Spleen (tissue), 11 donors: ENCODE results near the gene RSPO4. TPM values are rescaled to one million over a fixed set of nuclear protein-coding genes. Genes with fewer than 3 reads are reported as not detected.

ENCODE experiments used
- DNase-seq: peaks from one replicate; pipeline ENCODE4 v3.0.0-alpha.2; 2020
- H3K27ac ChIP-seq, 8 donors: fragments of 200-600 bp; sonication (generic) in 7 of 8; 1 replicate in 4 of 8; 2 replicates in 4 of 8; pipeline versions ENCODE4 v1.5.0 to v1.8.0; 2016 to 2021; ENCODE audit warnings: inconsistent platforms in 4 of 8, mild to moderate bottlenecking in 4 of 8, moderate library complexity in 1 of 8
- H3K27me3 ChIP-seq, 7 donors: fragments of 200-600 bp; sonication (generic) in 6 of 7; replicated peaks in 1 of 7; 1 replicate in 4 of 7; 2 replicates in 3 of 7; pipeline versions ENCODE4 v1.5.0 to v1.8.0; 2016 to 2021; ENCODE audit warnings: inconsistent platforms in 3 of 7, mild to moderate bottlenecking in 1 of 7
- H3K36me3 ChIP-seq, 6 donors: fragments of 200-600 bp; sonication (generic) in 5 of 6; 1 replicate in 4 of 6; 2 replicates in 2 of 6; pipeline versions ENCODE4 v1.5.0 to v1.8.0; 2016 to 2021; ENCODE audit warnings: inconsistent platforms in 2 of 6
- H3K4me1 ChIP-seq, 6 donors: fragments of 200-600 bp; sonication (generic) in 5 of 6; 1 replicate in 3 of 6; 2 replicates in 3 of 6; pipeline versions ENCODE4 v1.5.0 to v1.8.0; 2016 to 2021; ENCODE audit warnings: inconsistent platforms in 3 of 6
- H3K4me3 ChIP-seq, 8 donors: fragments of 200-600 bp; sonication (generic) in 7 of 8; 1 replicate in 4 of 8; 2 replicates in 4 of 8; pipeline versions ENCODE4 v1.5.0 to v1.8.0; 2016 to 2021; ENCODE audit warnings: inconsistent platforms in 4 of 8, mild to moderate bottlenecking in 4 of 8, moderate library complexity in 2 of 8
- H3K9me3 ChIP-seq, 8 donors: fragments of 200-600 bp; sonication (generic) in 7 of 8; 1 replicate in 4 of 8; 2 replicates in 4 of 8; pipeline versions ENCODE4 v1.5.0 to v1.8.0; 2016 to 2021; ENCODE audit warnings: inconsistent platforms in 4 of 8
- CTCF ChIP-seq, 11 experiments: fragments of 200-600 bp in 7 of 11; fragments of 450-650 bp in 4 of 11; sonication (generic) in 4 of 11; IDR thresholded peaks in 8 of 11; conservative IDR thresholded peaks in 3 of 11; 1 replicate in 7 of 11; 2 replicates in 4 of 11; pipeline versions ENCODE4 v1.4.0 to v1.8.0; 2016 to 2021; ENCODE audit warnings: antibody characterized with exemption in 11 of 11, inconsistent platforms in 4 of 11, mild to moderate bottlenecking in 1 of 11
- POLR2A ChIP-seq, 3 donors: fragments of 450-650 bp; IDR thresholded peaks; one replicate each; pipeline ENCODE4 v1.5.1; 2017; ENCODE audit warnings: antibody characterized with exemption in 3 of 3, mild to moderate bottlenecking in 1 of 3
- POLR2AphosphoS5 ChIP-seq, 3 donors: sonication (generic); formaldehyde crosslinking; IDR thresholded peaks; one replicate each; pipeline ENCODE4 v1.5.1; 2017; ENCODE audit warnings: antibody characterized with exemption in 3 of 3
- WGBS, 5 donors: extraction: QIAGEN DNeasy Blood & Tissue Kit in 3 of 5; methylation state at CpG; one replicate each; pipeline versions ENCODE4 v1.1.5 to v1.1.7; 2013 to 2018; 5-methylcytosine and 5-hydroxymethylcytosine counted together
- intact Hi-C: fragments of 100-400 bp; cut with DNase I; formaldehyde crosslinking; loops from one replicate; pipeline ENCODE4 v1.15.0; 2023; ENCODE audit warnings: low total_unique reads
- polyA plus RNA-seq, 3 donors: library from polyadenylated mRNA; stranded (reverse); fragments of 200-250 nt; gene quantifications; one replicate each; pipeline ENCODE4 v1.2.1, GENCODE V29; 2013
- total RNA-seq, 7 donors: library from RNA; depleted of rRNA in 3 of 7; stranded (reverse); fragments of >200 nt in 3 of 7; fragmentation: NEBNext Ultra II Directional in 4 of 7; extraction: Animal tissue kit (Norgen Biotek cat#: 25700) in 4 of 7; gene quantifications; one replicate each; pipeline versions ENCODE4 v1.1.0 to v1.2.1, GENCODE V29; 2016 to 2021
- donor health status: healthy with polysubstance abuse.
- donor health status: DM: no; HTN: no; CAD: no; lungs with moderate emphysema.
- donor health status: DM: no; HTN: no; CAD: no.
- donor health status: Bipolar disorder and iron deficiency.
- donor health status: healthy.
- donor health status: DM: no; HTN: no; CAD: no.
- donor health status: DM: yes; HTN: yes; CAD: no.

The RSPO4 gene
- total and polyA plus RNA-seq, 10 donors: 0.02 to 0.32 (median 0.14) TPM; not detected in 6

DNA sequence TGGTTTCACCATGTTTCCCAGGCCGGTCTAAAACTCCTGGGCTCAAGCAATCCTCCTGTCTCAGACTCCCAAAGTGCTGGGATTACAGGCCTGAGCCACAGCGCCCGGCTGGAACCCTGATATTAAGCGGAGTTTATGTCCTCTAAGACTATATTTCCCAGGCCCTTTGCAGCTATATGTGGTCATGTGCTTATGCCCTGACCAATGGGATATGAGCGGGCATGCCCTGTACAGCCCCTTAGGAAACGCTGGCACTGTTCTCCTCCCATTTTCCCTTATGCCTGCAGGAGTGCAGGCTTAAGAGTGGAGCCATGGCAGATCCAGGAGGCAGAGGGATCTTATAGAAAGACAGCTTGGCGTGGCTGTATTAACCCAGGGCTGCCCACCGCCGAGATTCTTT, 29.9 kb downstream of the RSPO4 start:
- no peak overlapping the region for H3K27ac ChIP-seq
- H3K27me3 ChIP-seq: peaks cover 0 to 8% (median 0%) of the 10 kb centered on the region in 7 donors
- no peak overlapping the region for H3K4me3 ChIP-seq
- intact Hi-C loops: no loop called here
- TF ChIP-seq POLR2A (IDR thresholded peaks at IDR 0.05): no peak
- TF ChIP-seq CTCF (IDR thresholded peaks at IDR 0.05 in 8 of 11, conservative IDR thresholded peaks at IDR 0.05 in 3 of 11): no peak
- TF ChIP-seq POLR2AphosphoS5 (IDR thresholded peaks at IDR 0.05): no peak
- WGBS, 5 donors: 82 to 95% (median 90%) methylated on average over 9 of the region's 9 CpGs
- H3K4me1 ChIP-seq: peaks cover 0 to 4% (median 0%) of the 10 kb centered on the region in 6 donors
- DNase-seq: no peak
- H3K9me3 ChIP-seq: peaks cover 0 to 5% (median 0%) of the 10 kb centered on the region in 8 donors
- H3K36me3 ChIP-seq: no peaks in the 10 kb centered on the region

- H3K27ac ChIP-seq: no peak overlapping the region
- WGBS, 5 donors: 70 to 84% (median 78%) methylated on average over 2 of the region's 2 CpGs
- peaks cover 0 to 5% (median 0%) of the 10 kb centered on the region in 8 donors for H3K9me3 ChIP-seq
- TF ChIP-seq POLR2A (IDR thresholded peaks at IDR 0.05) (no peak), CTCF (IDR thresholded peaks at IDR 0.05 in 8 of 11, conservative IDR thresholded peaks at IDR 0.05 in 3 of 11) (no peak)
- intact Hi-C loops: no loop called here
- DNase-seq: no peak
- H3K27me3 ChIP-seq: peaks cover 0 to 8% (median 0%) of the 10 kb centered on the region in 7 donors
- H3K4me1 ChIP-seq: peaks cover 0 to 4% (median 0%) of the 10 kb centered on the region in 6 donors
- no peaks in the 10 kb centered on the region for H3K36me3 ChIP-seq
- H3K4me3 ChIP-seq: no peak overlapping the region
Measured at GRCh38 chr20:971346-971745, 30.8 kb downstream of the RSPO4 start.

GRCh38 chr20:969868-970267, 32.2 kb downstream of the RSPO4 start:
- intact Hi-C loops: no loop called here
- no peak overlapping the region for H3K4me3 ChIP-seq
- H3K36me3 ChIP-seq: no peaks in the 10 kb centered on the region
- H3K9me3 ChIP-seq: peaks cover 0 to 5% (median 0%) of the 10 kb centered on the region in 8 donors
- 66 to 83% (median 82%) methylated on average over 4 of the region's 4 CpGs for whole genome bisulfite sequencing, 5 donors
- no peak for TF ChIP-seq POLR2A (IDR thresholded peaks at IDR 0.05)
- TF ChIP-seq CTCF (IDR thresholded peaks at IDR 0.05 in 8 of 11, conservative IDR thresholded peaks at IDR 0.05 in 3 of 11): no peak
- no peak for TF ChIP-seq POLR2AphosphoS5 (IDR thresholded peaks at IDR 0.05)
- DNase-seq: no peak
- H3K27ac ChIP-seq: no peak overlapping the region
- H3K27me3 ChIP-seq: peaks cover 0 to 21% (median 0%) of the 10 kb centered on the region in 7 donors
- peaks cover 0 to 4% (median 0%) of the 10 kb centered on the region in 6 donors for H3K4me1 ChIP-seq

DNA sequence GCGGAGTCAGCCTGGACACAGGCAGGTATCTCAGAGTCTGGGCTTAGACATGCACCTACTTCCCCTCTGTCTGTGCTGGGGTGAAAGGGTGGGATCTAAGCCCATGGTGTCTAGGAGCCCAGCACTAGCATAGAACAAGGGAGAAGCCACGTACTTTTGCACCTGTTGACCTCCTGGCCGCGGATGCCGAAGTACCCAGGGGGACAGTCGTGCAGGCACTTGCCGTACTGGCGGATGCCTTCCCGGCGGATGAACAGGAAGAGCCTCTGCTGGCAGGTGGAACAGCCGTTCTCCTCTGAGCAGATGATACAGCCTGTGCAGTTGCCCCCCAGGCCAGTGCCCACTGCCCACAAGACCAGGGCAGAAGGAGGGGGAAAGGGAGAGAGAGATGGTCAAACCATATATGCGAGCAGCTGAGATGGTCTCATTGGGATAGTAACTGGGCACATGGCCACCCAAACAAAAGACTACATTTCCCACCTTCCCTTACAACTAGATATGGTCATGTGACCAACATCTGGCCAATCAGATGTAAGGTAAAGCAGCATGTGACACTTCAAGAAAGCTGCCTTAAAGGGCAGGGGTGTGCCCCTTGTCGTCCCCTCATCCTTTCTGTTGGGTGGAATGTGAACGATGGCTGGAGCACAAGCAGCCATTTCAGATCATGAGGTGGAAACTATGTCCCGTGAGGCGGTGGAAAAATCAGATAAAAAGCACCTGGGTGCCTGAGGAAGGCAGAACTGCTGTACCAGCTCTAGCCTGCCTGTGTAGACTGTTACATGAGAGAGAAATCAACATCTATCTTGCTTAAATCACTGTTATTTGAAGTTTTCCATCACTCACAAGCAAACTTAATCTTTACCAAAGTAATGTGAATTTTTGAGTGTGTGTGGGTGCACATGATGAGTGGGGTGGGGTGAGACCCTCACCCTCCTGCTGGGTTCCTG, 34.0 kb downstream of the RSPO4 start:
- no peak for DNase-seq
- Histone ChIP-seq H3K4me3 (no peak overlapping the region), H3K4me1 (no peaks in the 10 kb centered on the region), H3K9me3 (peaks cover 0 to 5% (median 0%) of the 10 kb centered on the region in 8 donors), H3K27ac (no peak overlapping the region), H3K27me3 (peaks cover 0 to 32% (median 0%) of the 10 kb centered on the region in 7 donors), H3K36me3 (no peaks in the 10 kb centered on the region)
- no peak for TF ChIP-seq POLR2A (IDR thresholded peaks at IDR 0.05)
- TF ChIP-seq CTCF (IDR thresholded peaks at IDR 0.05 in 8 of 11, conservative IDR thresholded peaks at IDR 0.05 in 3 of 11): no peak
- no peak for TF ChIP-seq POLR2AphosphoS5 (IDR thresholded peaks at IDR 0.05)
- intact Hi-C loops: no loop called here
- WGBS, 5 donors: 87 to 92% (median 89%) methylated on average over 13 to 16 of the region's 16 CpGs
